OCI-LY3 (cell line): ENCODE data around the gene DUSP14.

ENCODE experiments used
- H2AFZ ChIP-seq: fragments of 200-600, 300-600 bp; shearing (Covaris generic); 2 replicates; pipeline ENCODE4 v1.6.0; 2014; ENCODE audit warnings: antibody characterized with exemption, low read depth, low read length
- H3K27ac ChIP-seq: fragments of 200-600, 300-600 bp; sonication (generic); 2 replicates; pipeline ENCODE4 v1.5.1; 2014; ENCODE audit warnings: mild to moderate bottlenecking, low read length, moderate library complexity, mixed read lengths
- H3K27me3 ChIP-seq: fragments of 200-600, 300-600 bp; sonication (generic); 2 replicates; pipeline ENCODE4 v1.6.1; 2014; ENCODE audit warnings: low read depth, low read length, mixed read lengths
- H3K36me3 ChIP-seq: fragments of 200-600, 300-600 bp; sonication (generic); replicated peaks from 2 replicates; pipeline ENCODE3; 2014; ENCODE audit warnings: low read depth, low read length, mixed read lengths
- H3K4me1 ChIP-seq: fragments of 300-600, 200-600 bp; sonication (generic); 2 replicates; pipeline ENCODE4 v1.6.1; 2014; ENCODE audit warnings: low read length, mixed read lengths
- H3K4me2 ChIP-seq: fragments of 200-600, 300-600 bp; sonication (generic); 2 replicates; pipeline ENCODE4 v1.6.1; 2014; ENCODE audit warnings: low read length, mixed read lengths
- H3K4me3 ChIP-seq: fragments of 300-600, 200-600 bp; sonication (generic); 2 replicates; pipeline ENCODE4 v1.5.1; 2014; ENCODE audit warnings: antibody characterized with exemption, mild to moderate bottlenecking, low read length, moderate library complexity
- H3K79me2 ChIP-seq: fragments of 300-600, 200-600 bp; shearing (Covaris generic); 2 replicates; pipeline ENCODE4 v1.6.1; 2014; ENCODE audit warnings: mild to moderate bottlenecking, low read length, mixed read lengths
- H3K9ac ChIP-seq: fragments of 300-600, 200-600 bp; shearing (Covaris generic); 2 replicates; pipeline ENCODE4 v1.6.0; 2014; ENCODE audit warnings: mild to moderate bottlenecking, low read length, moderate library complexity
- H3K9me3 ChIP-seq: fragments of 200-600, 300-600 bp; shearing (Covaris generic); 2 replicates; pipeline ENCODE4 v1.6.1; 2014; ENCODE audit warnings: low read length, mixed read lengths; ENCODE audit not compliant: insufficient read depth
- H4K20me1 ChIP-seq: fragments of 200-600, 300-600 bp; sonication (generic); 2 replicates; pipeline ENCODE4 v1.6.1; 2016; ENCODE audit warnings: low read length, mixed read lengths; ENCODE audit not compliant: insufficient read depth
- CTCF ChIP-seq: fragments of 200-600, 300-600 bp; sonication (generic); IDR thresholded peaks from 2 replicates; pipeline ENCODE4 v1.5.1; 2014; ENCODE audit warnings: antibody characterized with exemption, low read length, low read depth
- EZH2phosphoT487 ChIP-seq: fragments of 200-600 bp; shearing (Covaris generic); IDR thresholded peaks from 2 replicates; pipeline ENCODE4 v1.6.1; 2018; ENCODE audit warnings: antibody characterized with exemption, mixed run types, low read depth

Gene DUSP14

GRCh38 chr17:37512442-37513068 lies 22.9 kb downstream of the DUSP14 start:
- H3K79me2 ChIP-seq: no peaks in the 10 kb centered on the region

GRCh38 chr17:37513711-37514110 lies 24.0 kb downstream of the DUSP14 start:
- Histone ChIP-seq H3K27ac (no peak overlapping the region), H2AFZ (no peak overlapping the region), H3K36me3 (peaks cover 19% of the 10 kb centered on the region), H3K4me1 (no peaks in the 10 kb centered on the region), H3K9ac (no peak overlapping the region), H3K4me2 (no peak overlapping the region), H3K9me3 (no peaks in the 10 kb centered on the region), H3K79me2 (no peaks in the 10 kb centered on the region), H3K4me3 (no peak overlapping the region), H3K27me3 (no peaks in the 10 kb centered on the region), H4K20me1 (no peaks in the 10 kb centered on the region)
- TF ChIP-seq CTCF: no peak
- no peak for TF ChIP-seq EZH2phosphoT487

More at GRCh38 chr17:37512442-37513068, 22.9 kb downstream of the DUSP14 start:
- no peaks in the 10 kb centered on the region for H3K9me3 ChIP-seq
- no peak overlapping the region for H3K4me3 ChIP-seq
- no peak overlapping the region for H3K4me2 ChIP-seq
- H3K4me1 ChIP-seq: no peaks in the 10 kb centered on the region
- H3K36me3 ChIP-seq: peaks cover 8% of the 10 kb centered on the region
- H3K27me3 ChIP-seq: no peaks in the 10 kb centered on the region
- no peak overlapping the region for H3K9ac ChIP-seq
- H4K20me1 ChIP-seq: no peaks in the 10 kb centered on the region
- H2AFZ ChIP-seq: no peak overlapping the region
- no peak for TF ChIP-seq CTCF
- no peak for TF ChIP-seq EZH2phosphoT487
- H3K27ac ChIP-seq: no peak overlapping the region

GRCh38 chr17:37516127-37516571 lies 26.5 kb downstream of the DUSP14 start:
- no peak overlapping the region for H3K4me3 ChIP-seq
- H3K4me1 ChIP-seq: no peaks in the 10 kb centered on the region
- no peak overlapping the region for H3K27ac ChIP-seq
- no peak overlapping the region for H2AFZ ChIP-seq
- H3K79me2 ChIP-seq: no peaks in the 10 kb centered on the region
- no peaks in the 10 kb centered on the region for H4K20me1 ChIP-seq
- H3K36me3 ChIP-seq: peaks cover 26% of the 10 kb centered on the region
- no peaks in the 10 kb centered on the region for H3K27me3 ChIP-seq
- no peak overlapping the region for H3K9ac ChIP-seq
- H3K9me3 ChIP-seq: no peaks in the 10 kb centered on the region
- H3K4me2 ChIP-seq: no peak overlapping the region
- TF ChIP-seq EZH2phosphoT487 (no peak), CTCF (no peak)

- H3K36me3 ChIP-seq: peaks cover 23% of the 10 kb centered on the region
- no peaks in the 10 kb centered on the region for H4K20me1 ChIP-seq
Observed at GRCh38 chr17:37517881-37518280, 28.2 kb downstream of the DUSP14 start.

More at GRCh38 chr17:37517881-37518280, 28.2 kb downstream of the DUSP14 start:
- H3K9me3 ChIP-seq: no peaks in the 10 kb centered on the region
- no peak overlapping the region for H3K9ac ChIP-seq
- H2AFZ ChIP-seq: no peak overlapping the region
- no peak overlapping the region for H3K4me3 ChIP-seq
- no peak for TF ChIP-seq EZH2phosphoT487
- TF ChIP-seq CTCF: no peak
- H3K27ac ChIP-seq: no peak overlapping the region
- H3K4me2 ChIP-seq: no peak overlapping the region
- H3K4me1 ChIP-seq: no peaks in the 10 kb centered on the region
- H3K27me3 ChIP-seq: no peaks in the 10 kb centered on the region
- H3K79me2 ChIP-seq: no peaks in the 10 kb centered on the region
